Measurements from ENCODE around the gene EIF3F. TPM values are rescaled to one million over a fixed set of nuclear protein-coding genes. Genes with fewer than 3 reads are reported as not detected.

EIF3F gene
- total RNA-seq, 1 donor from 2014 or later: 210 TPM

DNA sequence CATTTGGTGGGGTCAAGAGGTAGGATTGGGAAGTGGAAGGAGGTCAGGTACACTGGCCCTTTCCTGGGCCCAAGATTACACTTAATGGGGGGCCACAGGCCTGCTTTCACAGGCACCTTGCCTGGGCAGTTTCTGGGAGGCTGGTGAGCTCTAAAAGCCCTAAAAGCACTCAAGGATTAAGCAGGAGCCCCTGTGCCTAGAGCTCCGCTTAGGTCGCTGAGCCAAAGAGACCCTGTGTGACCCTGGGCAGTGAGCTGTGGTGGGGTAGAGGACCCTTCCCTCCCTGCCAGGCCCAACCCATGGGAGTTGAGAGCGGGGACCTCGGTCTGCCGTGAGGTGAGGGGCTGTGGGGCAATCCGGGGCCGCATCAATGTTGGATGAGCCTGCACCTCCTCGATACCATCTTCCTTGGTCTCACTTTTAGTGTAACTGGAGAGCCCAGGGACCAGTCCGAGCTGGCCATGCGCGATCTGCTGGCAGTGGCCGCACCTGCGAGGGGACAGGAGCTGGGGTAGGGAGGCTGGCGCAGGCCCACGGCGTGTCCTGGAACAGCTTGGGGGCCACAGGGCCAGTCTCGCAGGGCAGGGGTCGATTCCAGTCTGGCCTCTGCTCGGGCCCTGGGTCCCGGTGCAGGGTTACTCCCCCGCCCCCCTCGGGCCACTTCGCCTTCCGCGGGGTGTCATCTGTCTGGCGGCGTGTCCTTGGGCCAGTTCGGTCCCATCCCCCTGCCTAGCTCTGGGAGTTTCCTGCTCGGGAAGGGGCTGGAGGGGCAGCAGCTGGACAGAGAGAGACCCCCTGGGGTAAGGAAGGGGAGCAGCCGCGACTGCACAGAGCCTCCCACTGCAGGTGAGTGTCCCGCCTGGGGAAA is 44.3 kb downstream of the EIF3F start:
- intact Hi-C loops (cut with micrococcal nuclease): loop anchor here (2.0 kb wide), 1 partner anchor 25 kb away; no protein-coding TSS in a partner anchor
- Mint-ChIP-seq H3K36me3 (ENCODE audit: low read depth) (no peaks in the 10 kb centered on the region), H3K27me3 (ENCODE audit: insufficient read depth) (peaks cover 20% of the 10 kb centered on the region), H3K4me3 (no peak overlapping the region), H3K4me1 (ENCODE audit: low read depth) (no peaks in the 10 kb centered on the region), H3K27ac (no peak overlapping the region), H3K9me3 (no peaks in the 10 kb centered on the region)
- DNase-seq (ENCODE audit: low spot score): no peak

DNA sequence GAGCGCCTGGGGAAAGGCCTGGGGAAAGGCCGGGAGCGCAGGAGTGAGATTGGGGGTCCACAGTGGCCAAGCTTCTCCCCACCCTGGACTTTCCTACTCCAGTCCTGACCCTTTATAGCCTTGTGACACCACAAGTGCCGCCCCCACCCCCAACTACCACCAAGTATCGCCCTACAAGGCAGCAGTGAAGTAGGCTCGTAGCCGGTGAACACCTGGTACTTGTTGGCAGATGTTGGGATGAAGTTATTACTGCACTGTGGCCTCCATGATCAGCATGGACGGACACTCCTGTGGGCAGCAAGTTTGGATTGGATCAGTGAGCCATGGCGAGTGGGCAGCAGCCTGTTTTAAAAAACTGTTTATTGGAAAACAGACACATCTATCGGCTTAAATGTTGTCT is 45.0 kb downstream of the EIF3F start:
- no peaks in the 10 kb centered on the region for H3K9me3 Mint-ChIP-seq

DNA sequence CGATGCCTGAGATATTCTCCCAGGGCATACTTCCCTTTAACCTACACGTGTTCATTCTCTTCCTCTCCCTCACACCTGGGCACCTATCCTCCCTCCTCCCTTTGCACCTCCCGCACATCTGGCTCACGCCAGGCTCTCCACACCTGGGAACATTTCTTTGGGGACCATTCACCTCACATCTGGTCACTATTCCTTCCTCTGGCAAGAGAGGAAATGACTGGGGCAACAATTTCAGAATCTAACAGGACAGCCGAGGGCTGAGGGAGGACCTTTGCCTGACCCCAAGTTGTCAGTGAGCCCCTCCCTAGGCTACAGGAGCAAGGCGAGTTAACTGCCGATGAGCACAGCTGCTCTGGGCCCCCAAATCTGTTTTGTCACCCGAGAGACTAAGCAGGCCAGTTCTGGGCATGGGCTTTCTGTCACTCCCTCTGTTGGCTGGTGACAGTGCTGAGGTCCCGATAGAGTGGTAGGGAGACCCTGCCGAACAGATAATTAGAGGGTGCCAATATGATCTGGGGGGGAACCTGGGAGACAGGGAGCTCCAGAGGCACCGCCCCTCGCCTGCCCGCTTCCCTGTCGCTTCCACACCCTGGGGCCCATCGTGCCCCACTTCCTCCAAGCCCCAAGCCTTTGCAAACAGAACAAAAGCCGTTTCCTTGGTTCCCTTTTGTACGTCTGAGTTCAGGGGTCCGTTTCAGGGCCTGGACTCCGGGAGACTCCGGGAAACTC is 45.6 kb downstream of the EIF3F start:
- no peaks in the 10 kb centered on the region for H3K36me3 Mint-ChIP-seq (ENCODE audit: low read depth)
- H3K4me3 Mint-ChIP-seq: no peak overlapping the region
- peaks cover 20% of the 10 kb centered on the region for H3K27me3 Mint-ChIP-seq (ENCODE audit: insufficient read depth)
- H3K4me1 Mint-ChIP-seq (ENCODE audit: low read depth): no peaks in the 10 kb centered on the region
- no peak overlapping the region for H3K27ac Mint-ChIP-seq
- intact Hi-C loops (cut with micrococcal nuclease): loop anchor here (1.0 to 2.0 kb wide), 2 partner anchors 26 to 67 kb away; no protein-coding TSS in a partner anchor
- DNase-seq (ENCODE audit: low spot score): no peak
- no peaks in the 10 kb centered on the region for H3K9me3 Mint-ChIP-seq

More for the DNA sequence above, 45.0 kb downstream of the EIF3F start:
- Mint-ChIP-seq H3K36me3 (ENCODE audit: low read depth) (no peaks in the 10 kb centered on the region), H3K27ac (no peak overlapping the region), H3K4me3 (no peak overlapping the region), H3K4me1 (ENCODE audit: low read depth) (no peaks in the 10 kb centered on the region), H3K27me3 (ENCODE audit: insufficient read depth) (peaks cover 20% of the 10 kb centered on the region)
- intact Hi-C loops (cut with micrococcal nuclease): loop anchor here (2.0 kb wide), 1 partner anchor 25 kb away; no protein-coding TSS in a partner anchor
- no peak for DNase-seq (ENCODE audit: low spot score)

DNA sequence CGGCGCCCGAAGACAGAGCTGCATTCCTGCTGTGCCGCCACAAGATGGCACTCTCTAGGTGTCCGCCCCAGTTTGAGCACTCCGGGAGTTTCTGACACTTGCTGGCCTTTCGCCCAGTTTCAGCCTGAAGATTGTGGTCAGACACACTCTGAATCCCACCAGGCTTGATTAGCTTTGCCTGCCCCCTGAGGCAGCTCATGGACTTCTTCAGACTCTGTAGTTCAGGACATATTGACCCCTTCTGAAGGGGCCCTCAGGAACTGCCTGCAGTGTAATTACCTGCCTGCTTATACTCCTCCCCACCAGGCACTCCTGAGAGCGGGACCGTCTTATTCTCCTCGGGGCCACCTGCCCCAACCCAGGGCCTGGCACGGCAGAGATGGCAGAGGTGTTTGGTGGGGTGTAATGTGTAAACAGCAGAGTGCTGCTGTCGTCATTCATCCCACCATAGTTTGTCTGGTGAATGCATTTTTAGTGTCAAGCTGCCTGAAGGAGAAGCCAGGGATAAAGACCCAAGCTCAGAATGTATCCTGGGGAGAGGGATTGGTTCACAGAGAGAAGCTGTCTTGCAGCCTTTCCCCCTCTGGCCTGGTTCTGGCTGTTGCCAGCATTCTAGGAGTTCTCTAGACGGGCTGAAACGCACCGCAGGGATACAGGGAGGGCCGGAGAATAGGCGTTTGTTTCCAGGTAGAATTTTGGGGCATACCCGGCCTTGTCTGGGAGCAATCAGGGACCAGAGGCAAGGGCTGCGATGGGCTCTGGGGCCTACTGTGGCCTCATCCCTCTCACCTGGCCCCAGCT is 46.4 kb downstream of the EIF3F start:
- intact Hi-C loops (cut with micrococcal nuclease): loop anchor here (1.0 to 2.0 kb wide), 2 partner anchors 27 to 66 kb away; no protein-coding TSS in a partner anchor
- H3K9me3 Mint-ChIP-seq: no peaks in the 10 kb centered on the region
- peak; percentile 28 for DNase-seq (ENCODE audit: low spot score)
- no peak overlapping the region for H3K27ac Mint-ChIP-seq
- H3K27me3 Mint-ChIP-seq (ENCODE audit: insufficient read depth): peaks cover 22% of the 10 kb centered on the region
- H3K4me3 Mint-ChIP-seq: no peak overlapping the region
- no peaks in the 10 kb centered on the region for H3K4me1 Mint-ChIP-seq (ENCODE audit: low read depth)
- H3K36me3 Mint-ChIP-seq (ENCODE audit: low read depth): no peaks in the 10 kb centered on the region

DNA sequence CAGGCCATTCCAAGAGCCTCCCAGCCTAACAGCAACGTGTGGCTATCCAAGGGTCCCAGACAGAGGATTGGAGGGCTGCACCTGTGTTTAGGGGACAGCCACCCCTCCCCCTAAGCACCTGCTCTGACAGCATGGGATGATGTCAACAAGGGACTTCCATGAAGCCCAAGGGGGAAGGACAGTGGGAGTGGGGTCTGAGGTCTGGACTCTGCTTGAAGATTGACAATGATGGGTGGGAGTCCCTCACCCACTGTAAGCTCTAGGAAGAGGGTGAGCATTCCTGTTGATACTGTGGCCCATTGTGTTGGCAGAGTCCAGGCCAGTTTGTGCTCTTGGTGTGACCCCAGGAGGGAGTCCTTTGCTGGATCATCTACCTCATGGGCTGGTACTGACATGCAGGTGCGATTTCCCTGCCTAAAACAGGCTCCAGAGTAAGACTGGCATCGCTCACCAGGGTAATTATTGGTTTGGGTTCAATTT is 47.0 kb downstream of the EIF3F start:
- Mint-ChIP-seq H3K27ac (no peak overlapping the region), H3K27me3 (ENCODE audit: insufficient read depth) (peaks cover 22% of the 10 kb centered on the region), H3K36me3 (ENCODE audit: low read depth) (no peaks in the 10 kb centered on the region), H3K4me1 (ENCODE audit: low read depth) (no peaks in the 10 kb centered on the region), H3K9me3 (no peaks in the 10 kb centered on the region), H3K4me3 (no peak overlapping the region)
- intact Hi-C loops (cut with micrococcal nuclease): no loop called here
- no peak for DNase-seq (ENCODE audit: low spot score)

DNA sequence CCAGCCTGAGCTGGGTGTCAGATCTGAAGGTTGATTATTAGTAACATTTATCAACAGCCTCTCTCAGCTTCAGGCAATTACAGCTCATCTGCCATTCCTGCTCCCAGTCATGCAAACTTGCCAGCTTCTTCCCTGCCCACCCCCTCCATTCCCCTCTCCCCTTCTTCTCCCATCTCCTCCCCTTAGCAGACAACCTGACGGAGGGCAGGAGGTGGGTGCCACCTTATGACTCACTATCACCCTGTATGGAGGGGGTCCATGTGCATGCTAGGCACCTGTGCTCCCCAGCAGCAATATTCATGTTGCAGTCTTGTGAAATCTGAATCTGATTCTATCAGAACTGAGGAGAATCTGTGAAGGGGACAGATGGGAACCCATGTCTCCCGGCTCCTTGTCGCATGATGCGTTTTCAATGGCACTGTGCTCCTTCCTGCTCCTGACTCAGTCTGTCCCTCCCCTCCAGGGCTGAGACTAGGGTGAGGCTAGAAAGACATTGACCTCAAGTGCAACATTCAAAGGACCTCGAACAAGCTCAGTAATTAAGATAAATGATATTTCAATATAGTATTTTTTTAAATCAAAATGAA is 47.6 kb downstream of the EIF3F start:
- no peaks in the 10 kb centered on the region for H3K4me1 Mint-ChIP-seq (ENCODE audit: low read depth)

DNA sequence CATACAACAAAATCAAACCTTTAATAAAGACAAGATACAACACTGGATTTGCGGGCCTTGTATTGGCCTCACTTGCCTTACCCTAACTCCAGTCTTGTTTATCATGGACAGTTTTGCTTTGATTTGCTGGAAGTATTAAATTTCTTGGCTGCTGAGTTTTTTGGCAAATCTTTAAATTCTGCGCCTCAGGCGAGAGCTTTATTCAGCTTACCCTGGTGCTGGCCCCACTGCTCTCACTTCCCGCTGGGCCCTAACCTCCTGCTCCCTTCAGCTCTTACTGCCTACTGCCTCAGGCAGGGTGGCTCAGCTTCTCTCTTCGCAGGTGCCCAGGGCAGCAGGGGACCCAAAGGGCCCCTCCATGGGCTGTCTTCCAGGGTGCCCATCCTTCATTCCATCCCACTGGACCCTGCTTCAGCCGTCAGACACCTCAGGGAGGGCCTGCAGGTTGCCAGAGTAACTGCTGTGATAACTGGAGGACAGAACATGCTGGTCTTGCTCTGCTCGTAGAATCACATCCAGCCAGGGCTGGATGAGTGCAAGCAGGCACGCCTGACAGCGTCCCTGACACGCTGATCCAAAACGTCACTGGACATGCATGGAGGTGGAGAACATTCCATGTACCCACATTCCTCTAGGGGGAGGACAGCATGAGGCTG is 48.2 kb downstream of the EIF3F start:
- H3K4me1 Mint-ChIP-seq (ENCODE audit: low read depth): no peaks in the 10 kb centered on the region
- H3K36me3 Mint-ChIP-seq (ENCODE audit: low read depth): no peaks in the 10 kb centered on the region
- intact Hi-C loops (cut with micrococcal nuclease): no loop called here
- DNase-seq (ENCODE audit: low spot score): no peak
- H3K9me3 Mint-ChIP-seq: no peaks in the 10 kb centered on the region
- peaks cover 18% of the 10 kb centered on the region for H3K27me3 Mint-ChIP-seq (ENCODE audit: insufficient read depth)
- H3K4me3 Mint-ChIP-seq: no peak overlapping the region
- no peak overlapping the region for H3K27ac Mint-ChIP-seq

More for the DNA sequence above, 47.6 kb downstream of the EIF3F start:
- no peak for DNase-seq (ENCODE audit: low spot score)
- Mint-ChIP-seq H3K4me3 (no peak overlapping the region), H3K27me3 (ENCODE audit: insufficient read depth) (peaks cover 22% of the 10 kb centered on the region), H3K9me3 (no peaks in the 10 kb centered on the region), H3K27ac (no peak overlapping the region), H3K36me3 (ENCODE audit: low read depth) (no peaks in the 10 kb centered on the region)
- intact Hi-C loops (cut with micrococcal nuclease): no loop called here

DNA sequence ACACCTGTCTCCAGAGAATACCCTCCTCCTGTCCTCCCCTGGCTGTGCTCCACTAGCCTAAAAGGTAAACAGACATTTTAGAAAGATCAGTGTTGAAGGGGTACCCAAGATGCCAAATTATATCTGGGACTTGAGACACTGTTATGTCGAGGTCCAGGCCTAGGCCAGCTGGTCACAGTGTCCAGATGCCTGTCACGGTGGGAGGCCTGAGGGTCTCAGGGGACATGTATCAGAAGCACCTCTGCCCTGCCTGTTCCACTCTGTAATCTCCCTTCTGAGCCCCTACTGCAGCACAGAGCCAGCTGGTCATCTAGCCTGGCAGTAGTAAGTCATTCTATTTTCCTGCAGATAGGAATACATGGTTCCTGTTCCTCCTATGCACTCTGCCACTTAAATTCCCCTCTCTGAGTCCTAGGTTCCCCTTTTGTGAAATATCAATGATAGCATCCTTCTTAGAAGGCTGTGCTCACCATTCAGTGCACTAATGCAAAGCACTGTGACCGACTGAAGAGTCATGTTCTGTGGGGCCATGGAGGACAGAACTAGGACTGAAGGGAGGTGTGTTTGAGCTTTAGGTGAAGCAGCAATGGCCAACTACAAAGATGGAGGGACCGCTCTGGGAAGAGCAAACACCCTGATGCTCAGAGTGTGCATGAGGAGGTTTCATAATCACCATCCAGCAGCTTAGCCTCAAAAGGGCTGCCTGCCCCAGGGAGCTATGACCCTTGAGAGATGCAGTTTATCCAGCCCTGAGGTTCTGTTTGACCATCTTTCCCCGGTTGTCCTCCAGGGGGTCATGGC is 49.1 kb downstream of the EIF3F start:
- Mint-ChIP-seq H3K36me3 (ENCODE audit: low read depth) (no peaks in the 10 kb centered on the region), H3K27ac (no peak overlapping the region), H3K27me3 (ENCODE audit: insufficient read depth) (peaks cover 12% of the 10 kb centered on the region), H3K9me3 (no peaks in the 10 kb centered on the region), H3K4me1 (ENCODE audit: low read depth) (no peaks in the 10 kb centered on the region), H3K4me3 (no peak overlapping the region)
- intact Hi-C loops (cut with micrococcal nuclease): no loop called here
- no peak for DNase-seq (ENCODE audit: low spot score)

DNA sequence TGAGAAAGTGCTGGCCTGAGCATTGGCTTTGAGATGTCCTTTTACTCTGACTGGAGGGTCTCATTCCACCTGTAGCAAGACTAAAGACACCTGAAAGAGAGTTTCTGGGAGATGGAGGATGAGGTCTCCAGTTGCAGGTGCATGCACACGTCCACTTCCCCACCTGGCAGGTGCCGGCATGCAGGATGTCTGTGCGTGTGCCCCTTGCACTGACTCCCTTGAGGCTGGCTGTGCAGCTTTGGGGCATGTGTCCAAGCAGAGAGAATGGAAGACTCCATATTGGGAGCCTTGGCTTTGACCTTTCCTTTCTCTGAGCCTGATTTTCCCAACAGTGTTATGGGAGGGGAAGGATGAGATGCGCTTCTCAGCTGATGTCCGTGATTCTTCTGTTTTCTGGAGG is 49.8 kb downstream of the EIF3F start:
- Mint-ChIP-seq H3K4me3 (no peak overlapping the region), H3K36me3 (ENCODE audit: low read depth) (no peaks in the 10 kb centered on the region), H3K27ac (no peak overlapping the region), H3K27me3 (ENCODE audit: insufficient read depth) (peaks cover 12% of the 10 kb centered on the region), H3K4me1 (ENCODE audit: low read depth) (no peaks in the 10 kb centered on the region), H3K9me3 (no peaks in the 10 kb centered on the region)
- intact Hi-C loops (cut with micrococcal nuclease): no loop called here
- DNase-seq (ENCODE audit: low spot score): no peak

DNA sequence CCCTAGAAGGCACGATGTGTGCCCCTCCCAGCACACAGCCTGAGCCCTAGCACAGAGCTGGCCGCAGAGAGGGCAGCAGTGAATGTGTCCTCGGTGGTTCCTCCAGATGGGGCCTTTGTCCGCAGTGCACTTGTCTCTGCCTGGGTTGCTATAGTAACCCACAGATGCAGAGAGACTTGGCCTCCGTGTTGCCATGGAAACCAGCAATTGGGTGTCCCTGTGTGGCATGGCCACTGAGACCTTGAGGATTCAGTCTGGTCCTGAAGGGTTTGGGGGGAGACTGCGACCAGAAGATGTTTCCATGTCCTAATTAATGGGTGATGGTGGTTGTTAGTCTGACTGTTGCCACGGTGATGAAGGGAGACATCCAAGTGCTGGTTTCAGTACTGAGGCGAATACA is 51.3 kb downstream of the EIF3F start:
- DNase-seq (ENCODE audit: low spot score): no peak
- intact Hi-C loops (cut with micrococcal nuclease): no loop called here
- Mint-ChIP-seq H3K9me3 (no peaks in the 10 kb centered on the region), H3K4me1 (ENCODE audit: low read depth) (no peaks in the 10 kb centered on the region), H3K27ac (no peak overlapping the region), H3K36me3 (ENCODE audit: low read depth) (no peaks in the 10 kb centered on the region), H3K4me3 (no peak overlapping the region), H3K27me3 (ENCODE audit: insufficient read depth) (peaks cover 5% of the 10 kb centered on the region)

DNA sequence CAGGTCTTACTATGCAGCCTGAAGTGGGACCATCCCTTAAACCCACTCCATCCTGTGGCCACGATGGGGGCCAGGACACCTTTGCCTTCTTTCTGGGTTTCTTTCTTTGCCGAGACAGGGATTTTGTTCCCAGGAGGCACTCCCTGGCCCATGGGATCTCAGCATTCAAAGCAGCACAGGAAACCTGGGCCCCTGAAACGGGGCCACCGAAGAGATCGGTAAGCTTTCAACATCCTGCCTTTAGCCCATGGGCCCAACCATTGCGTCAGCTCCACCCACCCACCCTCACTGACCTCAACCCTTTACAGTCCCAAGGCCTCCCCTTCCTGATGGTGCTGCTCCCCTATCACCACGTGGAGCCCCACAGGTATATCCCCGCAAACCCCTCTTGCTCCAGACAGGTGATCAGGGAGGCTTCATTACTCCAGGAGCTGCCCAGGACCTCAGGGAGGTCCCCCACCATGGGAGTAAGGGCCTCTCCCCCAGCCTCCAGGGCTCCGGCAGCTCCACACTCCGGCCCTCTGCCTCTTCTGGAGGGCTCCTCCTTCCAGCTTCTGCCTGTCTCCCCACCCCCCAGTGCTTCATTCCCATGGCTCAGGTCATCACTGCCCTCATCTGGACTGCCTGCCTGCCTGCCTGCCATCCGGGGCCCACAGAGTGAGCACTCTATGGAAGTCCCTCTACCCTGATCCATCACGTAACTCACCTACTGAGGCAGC is 51.8 kb downstream of the EIF3F start:
- Mint-ChIP-seq H3K4me1 (ENCODE audit: low read depth) (no peaks in the 10 kb centered on the region), H3K36me3 (ENCODE audit: low read depth) (no peaks in the 10 kb centered on the region), H3K9me3 (no peaks in the 10 kb centered on the region), H3K4me3 (no peak overlapping the region), H3K27me3 (ENCODE audit: insufficient read depth) (peaks cover 7% of the 10 kb centered on the region), H3K27ac (no peak overlapping the region)
- intact Hi-C loops (cut with micrococcal nuclease): no loop called here
- DNase-seq (ENCODE audit: low spot score): no peak
